Measurements from ENCODE around the gene ZNF664.

Gene ZNF664

GRCh38 chr12:124010687-124011086 lies 37.7 kb downstream of the ZNF664 start:
- no peak for DNase-seq (ENCODE audit: low spot score)

GRCh38 chr12:124011435-124012115 lies 38.6 kb downstream of the ZNF664 start:
- DNase-seq (ENCODE audit: low spot score) = no peak

DNA sequence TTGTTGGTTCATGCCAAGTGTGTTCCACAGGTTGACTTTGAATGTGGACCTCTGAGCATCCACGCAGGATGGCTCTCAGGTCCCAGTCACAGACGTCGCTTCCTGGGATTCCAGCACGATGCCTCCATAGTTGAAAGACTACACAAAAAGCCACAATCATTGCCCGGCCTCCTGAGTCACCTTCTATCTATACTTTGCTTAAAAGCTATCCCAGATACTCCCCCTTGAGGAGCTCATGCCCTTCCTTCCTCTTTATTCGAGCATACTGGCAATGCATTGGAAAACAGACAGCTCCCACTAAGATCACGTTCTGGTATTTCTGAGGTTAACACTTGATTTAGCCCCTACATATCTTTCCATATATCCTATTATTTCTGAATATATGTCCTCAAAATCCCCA lies 40.1 kb downstream of the ZNF664 start:
- DNase-seq (ENCODE audit: low spot score) = no peak

GRCh38 chr12:124015494-124016461 lies 42.8 kb downstream of the ZNF664 start:
- no peak for DNase-seq (ENCODE audit: low spot score)

DNA sequence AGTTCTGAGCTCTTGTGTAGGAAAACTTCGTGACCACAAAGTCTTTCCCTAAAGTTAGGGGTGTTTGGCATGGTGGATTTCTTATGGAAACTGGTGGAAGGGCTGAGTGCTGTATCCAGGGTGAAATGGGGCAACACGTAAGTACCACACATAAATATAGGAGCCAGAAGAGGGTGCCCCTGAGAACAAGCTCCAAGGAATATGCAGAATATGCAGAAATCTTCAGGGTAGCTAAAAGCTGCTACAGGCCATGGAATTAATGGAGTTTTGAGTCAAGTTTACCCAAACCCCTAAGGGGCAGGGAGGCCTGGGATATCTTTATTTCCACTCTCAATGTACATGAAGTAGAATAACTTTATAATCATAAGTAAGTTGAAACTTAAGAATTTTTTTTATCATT lies 44.0 kb downstream of the ZNF664 start:
- DNase-seq (ENCODE audit: low spot score) = no peak

DNA sequence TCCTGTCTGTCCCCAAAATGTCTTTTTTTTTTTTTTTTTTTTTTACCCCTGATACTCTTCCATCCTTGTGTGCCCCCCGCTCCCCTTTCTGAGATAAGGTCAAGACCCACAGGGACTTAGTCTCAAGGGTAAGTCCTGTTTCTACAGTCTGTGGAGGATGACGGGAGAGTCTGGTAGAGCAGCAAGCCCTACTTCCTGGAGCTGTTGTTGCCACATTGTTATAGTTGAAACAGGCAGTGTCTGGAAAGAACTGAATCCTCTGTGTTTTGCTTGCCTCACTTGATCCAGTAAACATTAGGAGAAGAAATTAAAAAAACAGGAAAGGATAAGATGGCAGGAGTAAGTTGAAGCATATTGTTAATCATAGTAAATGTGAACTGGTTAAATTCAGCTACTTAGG lies 45.5 kb downstream of the ZNF664 start:
- DNase-seq (ENCODE audit: low spot score) = no peak

GRCh38 chr12:124019115-124019514 lies 46.1 kb downstream of the ZNF664 start:
- DNase-seq (ENCODE audit: low spot score) = no peak

DNA sequence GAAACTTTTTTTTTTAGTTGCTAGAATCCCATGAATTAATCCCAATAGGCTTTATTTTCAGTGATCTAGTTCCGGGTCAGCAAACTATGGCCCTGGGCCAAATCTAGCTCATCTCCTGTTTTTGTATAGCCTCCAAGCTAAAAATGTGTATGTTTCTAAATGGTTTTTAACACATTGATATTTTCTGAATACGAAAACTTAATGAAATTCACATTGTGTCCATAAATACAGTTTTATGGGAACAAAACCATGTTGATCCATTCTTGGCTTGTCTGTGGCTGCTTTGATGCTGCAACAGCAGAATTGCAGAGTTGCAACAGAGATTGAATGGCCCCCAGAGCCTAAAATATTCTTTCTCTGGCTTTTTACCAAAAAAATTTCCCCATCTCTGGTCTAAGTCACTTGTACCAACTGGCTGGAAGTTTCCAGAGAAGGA lies 47.5 kb downstream of the ZNF664 start:
- DNase-seq (ENCODE audit: low spot score) = no peak

GRCh38 chr12:124021007-124021406 lies 48.0 kb downstream of the ZNF664 start:
- no peak for DNase-seq (ENCODE audit: low spot score)

DNA sequence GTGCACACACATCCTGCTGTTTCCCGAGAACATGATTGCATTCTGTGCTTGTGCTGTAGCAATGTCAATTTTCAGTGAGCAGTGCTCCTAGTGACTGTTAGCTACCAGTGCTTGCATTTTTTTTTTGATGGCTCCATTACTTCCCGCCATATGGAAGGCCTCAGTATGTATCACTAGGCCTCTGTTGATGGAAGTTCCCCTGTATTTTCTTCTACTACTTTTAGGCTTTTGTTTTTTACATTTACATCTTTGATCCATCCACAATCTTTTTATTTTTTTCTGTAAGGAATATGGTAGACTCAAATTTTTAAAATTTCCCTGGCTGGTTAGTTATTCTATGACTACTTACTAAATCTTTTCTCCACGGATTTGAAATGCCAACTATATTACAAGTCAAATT lies 49.1 kb downstream of the ZNF664 start:
- no peak for DNase-seq (ENCODE audit: low spot score)

GRCh38 chr12:124024263-124024678 lies 51.3 kb downstream of the ZNF664 start:
- DNase-seq (ENCODE audit: low spot score) = no peak

GRCh38 chr12:124024776-124025175 lies 51.8 kb downstream of the ZNF664 start:
- no peak for DNase-seq (ENCODE audit: low spot score)

DNA sequence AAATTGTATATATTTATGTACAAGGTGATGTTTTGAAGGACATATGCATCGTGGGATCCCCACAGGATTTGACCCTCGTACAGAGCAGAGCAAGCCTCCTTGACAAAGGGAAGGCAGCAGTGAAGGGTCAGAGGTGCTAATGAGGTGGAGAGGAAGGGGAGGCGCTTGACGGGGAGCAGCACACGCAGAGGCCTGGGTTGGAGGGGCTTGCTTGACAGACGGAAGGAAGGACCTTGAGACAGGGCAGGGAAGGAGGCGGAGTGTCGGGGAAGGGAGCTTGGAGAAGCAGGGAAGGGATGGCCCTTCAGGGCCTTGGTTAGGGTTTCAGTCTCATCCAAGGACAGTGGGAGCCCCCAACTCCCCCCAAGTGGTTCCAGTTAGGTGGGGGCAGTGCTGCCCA lies 52.6 kb downstream of the ZNF664 start:
- no peak for DNase-seq (ENCODE audit: low spot score)

- DNase-seq (ENCODE audit: low spot score) = no peak
Observed at GRCh38 chr12:124026755-124027745, 54.0 kb downstream of the ZNF664 start.

GRCh38 chr12:124027753-124028554 lies 54.9 kb downstream of the ZNF664 start:
- DNase-seq (ENCODE audit: low spot score) = no peak

DNA sequence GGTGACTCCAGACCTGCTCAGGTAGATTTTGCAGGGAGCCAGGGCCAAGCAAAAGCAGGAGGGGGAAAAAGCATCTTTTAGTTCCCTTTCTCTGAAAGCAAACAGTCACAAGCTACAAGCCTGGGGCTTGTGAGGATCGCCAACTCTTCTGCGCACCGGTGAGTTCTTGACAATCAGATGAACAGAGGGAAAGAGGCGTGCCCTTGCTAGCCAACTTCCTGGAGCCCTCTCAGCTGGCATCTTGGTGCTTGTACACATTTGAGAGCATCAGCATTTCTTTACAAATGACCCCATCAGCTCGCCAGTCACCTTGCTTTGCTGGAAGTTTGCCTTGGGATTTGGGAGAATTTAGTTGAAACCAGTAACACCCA lies 55.5 kb downstream of the ZNF664 start:
- DNase-seq (ENCODE audit: low spot score) = no peak

DNA sequence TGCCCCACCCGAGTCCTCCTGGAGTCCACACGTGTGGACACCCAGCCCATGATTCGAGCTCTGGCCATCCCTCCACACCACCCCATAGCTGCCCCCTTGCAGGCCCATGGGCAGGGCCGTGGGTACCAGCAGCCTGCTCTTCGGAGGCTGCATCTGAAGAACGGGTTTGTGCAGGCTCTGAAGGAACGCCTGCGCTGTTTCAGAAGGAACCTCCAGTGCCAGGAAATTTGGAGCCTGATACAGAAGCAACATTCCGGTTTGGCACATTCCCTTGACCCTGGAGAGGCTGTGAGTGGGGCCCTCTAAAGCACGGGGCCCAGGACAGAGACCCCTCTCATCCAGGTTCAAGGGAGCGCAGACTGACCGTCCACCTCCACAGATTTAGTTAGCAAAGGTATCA lies 57.0 kb downstream of the ZNF664 start:
- no peak for DNase-seq (ENCODE audit: low spot score)

GRCh38 chr12:124030510-124030909 lies 57.5 kb downstream of the ZNF664 start:
- DNase-seq (ENCODE audit: low spot score) = no peak

DNA sequence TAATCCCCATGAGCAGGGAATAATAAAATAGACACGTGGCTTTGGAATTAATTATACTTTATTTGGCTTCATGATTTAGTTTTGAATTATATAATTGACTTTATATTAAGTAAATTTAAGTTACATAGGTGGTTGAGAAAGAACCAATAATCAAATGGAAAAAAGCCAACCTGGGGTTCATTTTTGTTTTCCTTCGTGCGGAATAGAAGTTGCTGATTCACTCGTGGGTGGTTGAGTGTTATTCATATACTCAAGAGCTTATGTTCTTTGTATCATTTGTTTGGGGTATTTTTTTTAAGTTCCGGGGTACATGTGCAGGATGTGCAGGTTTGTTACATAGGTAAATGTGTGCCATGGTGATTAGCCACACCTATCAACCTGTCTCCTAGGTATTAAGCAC lies 58.0 kb downstream of the ZNF664 start:
- no peak for DNase-seq (ENCODE audit: low spot score)

GRCh38 chr12:124032265-124032886 lies 59.4 kb downstream of the ZNF664 start:
- peak; percentile 65 for DNase-seq (ENCODE audit: low spot score)

DNA sequence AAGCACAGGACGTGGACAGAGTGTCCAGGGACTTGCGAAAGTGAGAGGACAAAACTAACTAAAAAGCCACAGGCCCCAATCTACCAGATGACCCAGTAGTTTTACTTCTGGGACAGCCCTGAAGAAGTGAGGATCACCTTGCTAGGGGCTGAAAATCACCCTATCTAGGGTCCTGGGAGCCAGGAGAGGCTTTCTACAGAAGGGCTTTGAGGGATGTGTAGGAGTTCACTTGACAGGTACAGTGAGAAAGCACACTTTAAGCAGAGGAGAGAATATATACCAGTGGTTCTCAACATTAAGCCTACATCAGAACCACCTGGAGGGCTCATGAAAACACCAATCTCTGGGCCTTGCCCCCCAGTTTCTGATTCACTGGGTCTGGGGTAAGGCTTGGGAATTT lies 60.8 kb downstream of the ZNF664 start:
- no peak for DNase-seq (ENCODE audit: low spot score)

Data from globus pallidus (tissue), 1 donor.